NCI-H345 (cell line): ENCODE measurements around the gene DNM3.

Experiments
- DNase-seq: peaks from one replicate; lab custom pipeline; 2025; lab: John Stamatoyannopoulos, UW

Gene DNM3

GRCh38 chr1:171869097-171869496 lies 27.8 kb downstream of the DNM3 start:
- DNase-seq, result peak; percentile 5

- DNase-seq, result no peak
Measured at GRCh38 chr1:171871848-171872247, 30.6 kb downstream of the DNM3 start.

- DNase-seq, result no peak
Measured at GRCh38 chr1:171872430-171872829, 31.1 kb downstream of the DNM3 start.

- DNase-seq, result no peak
Measured at GRCh38 chr1:171873664-171874063, 32.4 kb downstream of the DNM3 start.

GRCh38 chr1:171877701-171878100 lies 36.4 kb downstream of the DNM3 start:
- no peak for DNase-seq

- DNase-seq, result no peak
Measured at GRCh38 chr1:171879556-171879955, 38.3 kb downstream of the DNM3 start.

GRCh38 chr1:171881442-171881841 lies 40.1 kb downstream of the DNM3 start:
- no peak for DNase-seq

GRCh38 chr1:171883849-171884248 lies 42.6 kb downstream of the DNM3 start:
- DNase-seq, result no peak

GRCh38 chr1:171884475-171884874 lies 43.2 kb downstream of the DNM3 start:
- no peak for DNase-seq

- DNase-seq, result no peak
Measured at GRCh38 chr1:171890131-171890530, 48.8 kb downstream of the DNM3 start.

- no peak for DNase-seq
Measured at GRCh38 chr1:171896936-171897703, 55.8 kb downstream of the DNM3 start.

GRCh38 chr1:171898941-171899340 lies 57.6 kb downstream of the DNM3 start:
- DNase-seq, result peak; percentile 74

- no peak for DNase-seq
Measured at GRCh38 chr1:171899838-171900237, 58.5 kb downstream of the DNM3 start.

GRCh38 chr1:171901245-171901644 lies 59.9 kb downstream of the DNM3 start:
- no peak for DNase-seq

GRCh38 chr1:171902527-171902926 lies 61.2 kb downstream of the DNM3 start:
- no peak for DNase-seq

- no peak for DNase-seq
Measured at GRCh38 chr1:171904778-171905450, 63.6 kb downstream of the DNM3 start.

GRCh38 chr1:171909711-171910110 lies 68.4 kb downstream of the DNM3 start:
- no peak for DNase-seq

GRCh38 chr1:171910786-171911185 lies 69.5 kb downstream of the DNM3 start:
- DNase-seq, result no peak

- DNase-seq, result no peak
Measured at GRCh38 chr1:171911506-171911905, 70.2 kb downstream of the DNM3 start.

- DNase-seq, result no peak
Measured at GRCh38 chr1:171912509-171913175, 71.3 kb downstream of the DNM3 start.

GRCh38 chr1:171913385-171913784 lies 72.1 kb downstream of the DNM3 start:
- DNase-seq, result no peak

- DNase-seq, result no peak
Measured at GRCh38 chr1:171916315-171916771, 75.0 kb downstream of the DNM3 start.

GRCh38 chr1:171917331-171917730 lies 76.0 kb downstream of the DNM3 start:
- DNase-seq, result no peak
